PC-9 (cell line): ENCODE results near the gene CGB1. TPM values are rescaled to one million over a fixed set of nuclear protein-coding genes. Genes with fewer than 3 reads are reported as not detected.

Experiments
- BruUV-seq: library from RNA; stranded (reverse); fragments of 400-500 nt; replicated peaks from 2 replicates; lab custom pipeline; 2021; lab: Mats Ljungman, UMichigan
- CTCF ChIA-PET: fragments of 300-600 bp; sonication (Branson Sonifier 250); formaldehyde crosslinking; loops from one replicate; lab custom pipeline; 2022; ENCODE audit warnings: antibody characterized with exemption; lab: Charles Lee
- POLR2A ChIA-PET: fragments of 300-600 bp; sonication (Branson Sonifier 250); formaldehyde crosslinking; loops from one replicate; lab custom pipeline; 2022; ENCODE audit warnings: antibody characterized with exemption; ENCODE audit not compliant: unreplicated experiment; lab: Charles Lee
- DNase-seq, 2 experiments: peaks; one replicate each; pipeline versions ENCODE4 v3.0.0 to v3.0.0-alpha.2; 2015 to 2022; ENCODE audit warnings: mixed read lengths in 1 of 2
- H2AFZ ChIP-seq: fragments of 200-600 bp; sonication (generic); 2 replicates; pipeline ENCODE4 v1.8.1; 2017; ENCODE audit warnings: antibody characterized with exemption
- H3F3A ChIP-seq: fragments of 200-600 bp; sonication (generic); 2 replicates; pipeline ENCODE4 v1.8.1; 2017; ENCODE audit warnings: antibody characterized with exemption, mild to moderate bottlenecking, low read depth; ENCODE audit not compliant: insufficient read depth
- H3K27ac ChIP-seq: fragments of 200-600 bp; sonication (generic); 2 replicates; pipeline ENCODE4 v1.6.1; 2016; ENCODE audit warnings: mixed run types
- H3K27me3 ChIP-seq: fragments of 200-600 bp; sonication (generic); 2 replicates; pipeline ENCODE4 v1.6.1; 2016; ENCODE audit warnings: low read depth, mixed run types; ENCODE audit not compliant: insufficient read depth
- H3K36me3 ChIP-seq: fragments of 200-600 bp; sonication (generic); 2 replicates; pipeline ENCODE4 v1.6.1; 2016; ENCODE audit warnings: low read depth, mixed run types
- H3K4me1 ChIP-seq: fragments of 200-600 bp; sonication (generic); replicated peaks from 2 replicates; pipeline ENCODE4 v1.6.1; 2016; ENCODE audit warnings: mixed run types; ENCODE audit not compliant: insufficient read depth
- H3K4me2 ChIP-seq: fragments of 200-600 bp; sonication (generic); 2 replicates; pipeline ENCODE4 v1.6.1; 2017; ENCODE audit warnings: mixed run types
- H3K4me3 ChIP-seq: fragments of 200-600 bp; sonication (generic); 2 replicates; pipeline ENCODE4 v1.6.1; 2016; ENCODE audit warnings: mixed run types
- H3K79me2 ChIP-seq: fragments of 200-600 bp; sonication (generic); 2 replicates; pipeline ENCODE4 v1.6.1; 2017; ENCODE audit warnings: low read depth, mixed run types
- H3K9me2 ChIP-seq: fragments of 200-600 bp; sonication (generic); 2 replicates; pipeline ENCODE4 v1.8.1; 2017; ENCODE audit warnings: mild to moderate bottlenecking; ENCODE audit not compliant: insufficient read depth
- H3K9me3 ChIP-seq: fragments of 200-600 bp; sonication (generic); 2 replicates; pipeline ENCODE4 v1.8.1; 2016; ENCODE audit warnings: low read depth; ENCODE audit not compliant: insufficient read depth
- H4K20me1 ChIP-seq: fragments of 200-600 bp; sonication (generic); 2 replicates; pipeline ENCODE4 v1.8.1; 2017; ENCODE audit not compliant: insufficient read depth
- CTCF ChIP-seq: fragments of 200-600 bp; sonication (generic); conservative IDR thresholded peaks from 2 replicates; pipeline ENCODE4 v1.6.1; 2017; ENCODE audit warnings: mixed run types, antibody characterized with exemption, mild to moderate bottlenecking, moderate library complexity
- EZH2 ChIP-seq: fragments of 200-600 bp; sonication (generic); IDR thresholded peaks from 2 replicates; pipeline ENCODE4 v1.8.0; 2017; ENCODE audit warnings: antibody characterized with exemption, low read depth
- intact Hi-C: fragments of 100-400 bp; cut with micrococcal nuclease; formaldehyde crosslinking; loops from one replicate; pipeline ENCODE4 v1.10.0; 2022; ENCODE audit not compliant: unreplicated experiment
- total RNA-seq: library from RNA; stranded (reverse); gene quantifications from 2 replicates; pipeline ENCODE4 v1.2.3, GENCODE V29; 2021

CGB1 gene
- total RNA-seq, 1 experiment from 2014 or later, result 0.83 TPM

DNA sequence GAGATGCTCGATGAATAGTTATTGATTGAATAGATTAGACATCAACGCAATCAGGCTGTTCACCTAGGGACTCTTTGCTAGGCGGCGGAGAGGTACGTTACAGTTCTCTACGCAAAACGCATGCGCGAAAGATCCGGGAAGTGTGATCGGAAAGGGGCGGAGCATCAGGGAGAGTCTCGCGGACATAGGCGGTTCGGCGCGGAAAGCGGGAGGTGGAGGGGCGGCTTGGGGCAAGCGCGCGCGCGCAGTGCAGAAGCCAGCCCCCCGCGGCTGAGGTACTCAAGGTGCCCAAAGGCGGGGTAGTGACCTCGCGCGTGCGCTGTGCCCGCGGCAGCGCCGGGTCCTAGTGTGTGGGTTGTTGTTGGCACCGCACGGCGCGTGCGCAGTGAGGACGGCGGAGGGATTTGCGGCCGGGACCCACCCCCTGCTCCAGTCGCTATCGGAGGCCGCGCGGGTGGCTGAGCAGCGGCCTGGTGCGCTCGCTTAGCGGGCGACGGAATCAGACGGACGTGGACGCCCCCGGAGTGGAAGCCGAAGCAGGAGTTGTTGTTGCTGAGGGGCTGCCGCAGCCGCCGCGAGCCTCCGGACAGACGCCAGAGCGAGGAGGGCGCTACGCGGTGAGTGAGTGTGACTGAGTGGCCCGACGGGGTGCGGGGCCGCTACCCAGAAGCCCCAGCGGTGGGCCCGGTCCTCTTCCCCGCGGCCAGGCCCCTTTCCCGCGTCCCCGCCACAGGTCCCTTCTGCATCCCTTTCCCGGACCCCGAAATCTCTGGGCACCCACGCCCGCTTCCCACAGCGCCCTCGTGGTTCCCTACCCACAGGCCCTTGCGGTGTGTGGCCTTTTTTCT, 48.5 kb upstream of the CGB1 start, which contains the start of gene SNRNP70:
TSS of gene SNRNP70 (plus strand) at position 432 of the 848 bp plus-strand sequence. CDS start 964 bp downstream, outside the sequence.
- no TSS peak for BruUV-seq
- peak within 1 kb of the TSS; percentile 41 for H3K27ac ChIP-seq
- peaks cover 15% of the 10 kb centered on the region for H3K4me1 ChIP-seq
- peaks cover 14% of the 10 kb centered on the region; the same call in 1 of the 2 replicates for H3F3A ChIP-seq
- H3K79me2 ChIP-seq, result peaks cover 50% of the 10 kb centered on the region
- H3K9me3 ChIP-seq, result no peaks in the 10 kb centered on the region
- H3K27me3 ChIP-seq, result no peaks in the 10 kb centered on the region
- CTCF ChIA-PET, result no interaction called here
- H2AFZ ChIP-seq, result peak within 1 kb of the TSS; percentile 90
- H3K4me3 ChIP-seq, result peak within 1 kb of the TSS; percentile 77
- H4K20me1 ChIP-seq, result peaks cover 47% of the 10 kb centered on the region
- H3K4me2 ChIP-seq, result peak within 1 kb of the TSS; percentile 100
- no peak for TF ChIP-seq EZH2
- TF ChIP-seq CTCF, result 0 out of 2 replicates have a peak, but pooled peaks have one; percentile 27
- intact Hi-C loops, result no loop called here
- H3K36me3 ChIP-seq, result peaks cover 25% of the 10 kb centered on the region
- peak; percentile 97 to 100 for DNase-seq
- no peaks in the 10 kb centered on the region for H3K9me2 ChIP-seq
- POLR2A ChIA-PET, result no interaction called here

DNA sequence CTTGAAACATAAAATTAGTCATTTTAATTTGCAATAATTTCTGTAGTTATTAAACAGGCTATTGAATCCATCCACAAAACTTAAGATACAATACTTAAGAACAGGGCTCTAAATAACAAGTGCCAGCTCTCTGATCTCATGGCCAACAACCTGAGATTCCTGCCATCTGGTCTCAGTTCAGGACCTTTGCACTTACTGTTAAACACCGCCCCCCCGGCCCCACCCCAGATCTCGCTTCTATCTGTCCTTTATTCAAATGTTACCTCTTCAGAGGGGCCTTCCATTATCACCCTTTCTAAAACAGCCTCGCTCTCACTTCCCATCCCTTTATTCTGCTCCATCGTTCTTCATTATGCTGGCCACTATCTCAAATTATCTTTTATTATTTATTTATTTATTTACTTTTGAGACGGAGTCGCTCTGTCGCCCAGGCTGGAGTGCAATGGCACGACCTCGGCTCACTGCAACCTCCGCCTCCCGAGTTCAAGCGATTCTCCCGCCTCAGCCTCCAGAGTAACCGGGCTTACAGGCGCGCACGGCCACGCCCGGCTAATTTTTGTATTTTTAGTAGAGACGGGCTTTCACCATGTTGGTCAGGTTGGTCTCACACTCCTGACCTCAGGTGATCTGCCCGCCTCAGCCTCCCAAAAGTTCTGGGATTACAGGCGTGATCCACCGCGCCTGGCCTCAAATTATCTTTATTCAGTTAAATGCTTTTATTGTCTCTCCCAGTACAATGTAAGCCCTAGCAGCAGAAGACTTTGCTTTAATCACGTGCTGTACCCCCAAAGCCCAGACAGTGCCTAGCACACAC, 47.7 kb upstream of the CGB1 start:
- Histone ChIP-seq H3K9me3 (no peaks in the 10 kb centered on the region), H3K4me1 (peaks cover 15% of the 10 kb centered on the region), H3K4me3 (peak overlapping the region; percentile 77), H3F3A (peaks cover 12% of the 10 kb centered on the region; the same call in 1 of the 2 replicates), H3K27ac (0 out of 2 replicates have a peak overlapping the region, but pooled peaks have one; percentile 14), H3K36me3 (peaks cover 16% of the 10 kb centered on the region), H3K79me2 (peaks cover 42% of the 10 kb centered on the region), H3K27me3 (no peaks in the 10 kb centered on the region), H2AFZ (peak overlapping the region; percentile 90), H3K4me2 (peak overlapping the region; percentile 78), H3K9me2 (no peaks in the 10 kb centered on the region), H4K20me1 (peaks cover 38% of the 10 kb centered on the region)
- ChIA-PET CTCF (no interaction called here), POLR2A (no interaction called here)
- BruUV-seq, result TSS peak; percentile 96
- intact Hi-C loops, result no loop called here
- TF ChIP-seq EZH2 (no peak), CTCF (no peak)
- no peak for DNase-seq

GRCh38 chr19:49081273-49081672, 44.6 kb upstream of the CGB1 start:
- Histone ChIP-seq H2AFZ (no peak overlapping the region), H3K36me3 (no peaks in the 10 kb centered on the region; the same call in 1 of the 2 replicates), H3K27ac (no peak overlapping the region), H4K20me1 (peaks cover 7% of the 10 kb centered on the region), H3K9me3 (no peaks in the 10 kb centered on the region), H3K4me3 (no peak overlapping the region), H3K4me2 (no peak overlapping the region), H3K27me3 (no peaks in the 10 kb centered on the region), H3K79me2 (peaks cover 10% of the 10 kb centered on the region), H3K9me2 (no peaks in the 10 kb centered on the region), H3K4me1 (no peaks in the 10 kb centered on the region), H3F3A (no peaks in the 10 kb centered on the region; the same call in 1 of the 2 replicates)
- BruUV-seq, result no TSS peak
- ChIA-PET CTCF (no interaction called here), POLR2A (no interaction called here)
- no peak for TF ChIP-seq CTCF
- TF ChIP-seq EZH2, result no peak
- DNase-seq, result no peak
- intact Hi-C loops, result no loop called here
